ENCODE measurements around the gene NEK11.
"Not testable (repeated sequence)": the region's sequence is repeated elsewhere in the genome, so short reads cannot be mapped to it uniquely, and the experiment has no call there.

Gene NEK11

GRCh38 chr3:131370935-131371687 is 344.4 kb downstream of the NEK11 start:
- DNase-seq = no peak

DNA sequence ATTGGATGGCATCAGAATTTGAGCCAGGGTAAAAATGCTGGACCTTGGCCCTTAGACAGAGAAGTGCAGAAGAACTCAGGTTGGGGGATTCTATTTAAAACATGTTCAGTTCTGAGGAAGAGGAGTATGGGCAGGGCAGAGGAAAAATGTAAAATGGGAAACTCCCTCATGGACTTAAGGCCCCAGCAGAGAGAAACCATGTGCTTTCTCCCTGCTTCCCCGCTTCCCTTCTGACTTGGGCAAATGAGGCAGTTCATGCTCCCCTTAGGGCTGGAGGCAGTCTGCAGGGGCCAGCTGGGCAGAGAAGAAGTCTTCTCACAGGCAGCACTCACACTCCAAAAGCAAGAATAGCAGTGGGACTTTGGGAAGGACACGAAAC is 345.0 kb downstream of the NEK11 start:
- no peak for DNase-seq

DNA sequence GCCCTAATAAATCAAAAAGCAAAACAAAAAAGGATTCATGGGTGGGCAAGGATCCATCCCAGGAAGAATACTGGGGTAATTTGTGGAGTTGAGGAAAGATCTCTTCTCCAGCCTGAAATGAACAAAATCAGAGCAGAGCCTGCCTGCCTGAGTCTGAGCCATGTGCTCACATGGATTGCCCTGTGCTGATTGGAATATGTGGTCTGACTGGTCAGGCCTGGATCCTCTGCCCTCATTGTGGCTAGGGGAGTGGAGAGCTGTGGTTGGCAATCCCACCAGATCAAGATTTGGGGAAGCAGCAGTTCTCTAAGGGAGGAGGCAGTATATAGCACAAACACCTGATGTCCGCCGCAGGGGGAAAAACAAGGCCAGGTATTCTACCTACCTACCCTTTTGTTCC is 348.1 kb downstream of the NEK11 start:
- no peak for DNase-seq

DNA sequence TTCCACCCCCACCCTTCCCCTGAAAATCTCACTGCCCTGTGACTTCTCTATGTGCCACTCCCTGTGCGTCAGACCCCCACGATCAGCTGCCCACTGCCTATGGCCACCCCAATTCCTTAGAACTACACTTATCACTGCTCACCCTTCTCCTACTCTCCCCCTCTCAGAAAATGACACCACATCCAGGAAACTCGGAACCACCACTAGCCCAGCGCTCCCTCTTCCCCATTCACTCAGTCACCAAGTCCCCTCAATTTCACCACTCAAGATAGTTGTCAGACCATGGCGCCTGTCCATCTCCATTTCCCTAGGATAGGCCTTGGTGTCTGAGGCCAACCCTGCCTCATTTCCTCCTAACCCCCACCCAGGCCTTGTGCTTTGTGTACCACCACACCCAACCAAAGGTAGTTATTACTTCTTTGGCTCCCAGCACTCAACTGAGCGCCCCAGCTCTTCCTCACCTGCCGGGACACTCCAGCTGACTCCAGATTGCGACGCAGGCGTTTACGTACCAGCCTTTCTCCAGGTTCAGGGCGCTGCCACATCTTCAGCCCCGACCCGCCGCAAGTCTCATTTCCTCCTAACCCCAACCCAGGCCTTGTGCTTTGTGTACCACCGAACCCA is 354.3 kb downstream of the NEK11 start:
- not testable (repeated sequence) for DNase-seq

DNA sequence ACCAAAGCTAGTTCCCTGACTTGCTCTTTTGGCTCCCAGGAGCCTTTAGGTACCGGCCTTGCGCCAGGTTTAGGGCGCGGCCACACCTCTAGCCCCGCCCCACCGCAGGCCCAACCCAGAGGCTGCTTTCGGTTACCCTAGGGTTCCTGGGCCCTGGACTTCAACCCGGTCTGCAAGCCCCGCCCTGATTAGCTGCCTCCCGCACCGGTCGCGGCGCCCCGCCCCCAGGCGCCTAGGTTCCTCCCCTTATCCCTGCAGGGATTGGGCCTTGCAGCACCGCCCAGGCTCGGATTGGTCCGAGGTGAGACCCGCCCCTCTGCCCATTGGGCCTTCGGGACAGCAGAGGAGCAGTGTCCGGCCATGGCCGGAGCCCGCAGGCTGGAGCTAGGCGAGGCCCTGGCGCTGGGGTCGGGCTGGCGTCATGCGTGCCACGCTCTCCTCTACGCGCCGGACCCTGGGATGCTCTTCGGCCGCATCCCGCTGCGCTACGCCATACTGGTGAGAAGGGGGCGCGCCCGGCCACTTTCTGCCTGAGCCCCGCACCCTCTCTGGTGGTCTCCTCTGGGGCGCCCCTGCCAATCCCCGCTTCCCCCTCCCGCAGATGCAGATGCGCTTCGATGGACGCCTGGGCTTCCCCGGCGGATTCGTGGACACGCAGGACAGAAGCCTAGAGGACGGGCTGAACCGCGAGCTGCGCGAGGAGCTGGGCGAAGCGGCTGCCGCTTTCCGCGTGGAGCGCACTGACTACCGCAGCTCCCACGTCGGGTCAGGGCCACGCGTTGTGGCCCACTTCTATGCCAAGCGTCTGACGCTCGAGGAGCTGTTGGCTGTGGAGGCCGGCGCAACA is 355.0 kb downstream of the NEK11 start, which contains the start of gene NUDT16:
Gene NUDT16, plus strand, starts transcription at position 330 of the 847 bp plus-strand sequence. Its CDS starts 31 bp downstream, at position 361.
- DNase-seq = no peak

DNA sequence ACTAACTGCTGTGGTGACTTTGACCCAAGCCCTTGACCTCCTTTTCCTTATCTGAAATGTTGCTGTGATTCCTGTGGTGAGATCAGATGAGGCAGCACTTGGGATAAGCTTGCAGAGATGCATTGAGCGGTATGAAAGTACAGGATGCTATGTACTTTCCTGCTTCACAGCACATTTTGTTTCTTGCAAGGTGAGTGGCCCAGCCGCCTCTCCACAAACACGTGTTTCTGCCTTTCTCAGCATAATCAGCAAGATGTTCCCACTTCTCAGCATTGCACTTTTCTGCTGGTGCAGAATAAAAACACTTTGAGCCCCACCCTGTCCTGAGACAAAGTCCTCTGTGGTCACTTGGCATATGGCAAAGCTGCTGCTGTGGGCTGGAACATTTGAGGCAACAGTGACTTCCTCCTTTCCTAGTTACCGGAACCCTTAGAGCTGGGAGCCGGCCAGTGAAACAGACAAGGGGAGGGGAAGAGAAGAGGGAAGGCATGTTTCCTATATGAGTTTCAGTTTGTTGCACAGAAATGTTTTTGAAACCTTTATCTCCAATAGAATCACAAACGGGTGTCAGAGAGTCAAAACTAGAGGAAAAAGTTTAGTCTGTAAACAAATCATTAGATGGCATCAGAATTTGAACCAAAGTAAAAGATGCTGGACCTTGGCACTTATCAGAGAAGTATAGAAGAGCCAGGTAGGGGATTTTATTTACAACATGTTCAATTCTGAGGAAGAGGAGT is 359.9 kb downstream of the NEK11 start:
- no peak for DNase-seq

GRCh38 chr3:131387796-131388489 is 361.3 kb downstream of the NEK11 start:
- no peak for DNase-seq

GRCh38 chr3:131388490-131388799 is 361.8 kb downstream of the NEK11 start:
- DNase-seq = no peak

GRCh38 chr3:131390331-131390730 is 363.7 kb downstream of the NEK11 start:
- DNase-seq = no peak

DNA sequence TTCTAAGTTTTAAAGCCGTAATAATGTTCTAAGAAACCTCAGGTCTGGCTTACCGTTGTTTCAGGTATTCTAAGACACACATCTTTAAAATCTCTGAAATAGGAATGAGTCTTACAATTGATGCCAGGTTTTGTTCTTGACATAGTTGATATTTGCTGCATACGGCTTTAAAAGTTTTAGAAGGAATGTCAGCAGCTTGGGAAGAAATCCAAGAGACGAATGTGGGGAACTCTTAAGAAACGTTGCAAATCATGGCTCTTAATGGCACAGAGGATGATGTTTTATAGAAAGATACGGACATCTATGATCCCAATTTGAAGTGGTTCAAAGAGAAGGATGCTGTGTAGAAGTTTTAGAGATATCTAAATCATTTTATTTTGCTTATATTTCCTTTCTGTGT is 366.4 kb downstream of the NEK11 start:
- no peak for DNase-seq

DNA sequence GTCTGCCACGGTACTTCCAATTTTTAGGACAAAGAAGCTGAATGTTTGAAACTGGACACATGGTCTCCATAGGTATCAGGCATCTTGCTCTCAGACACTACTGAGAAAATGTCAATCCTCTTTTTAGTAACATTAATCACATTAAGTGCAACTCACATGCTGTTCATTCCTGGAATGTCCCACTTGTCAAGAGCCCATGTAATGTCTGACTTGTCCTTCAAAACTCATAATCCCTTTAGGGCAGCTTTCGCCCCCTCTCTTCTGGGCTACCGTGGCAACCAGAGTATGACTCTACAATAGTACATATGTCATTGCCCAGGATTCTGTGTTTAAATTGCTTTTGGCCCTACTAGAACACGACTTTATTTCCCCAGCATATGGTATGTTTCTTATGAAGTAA is 367.2 kb downstream of the NEK11 start:
- no peak for DNase-seq

- DNase-seq = no peak
Observed at GRCh38 chr3:131394400-131394799, 367.7 kb downstream of the NEK11 start.

- DNase-seq = no peak
Observed at GRCh38 chr3:131396170-131396569, 369.5 kb downstream of the NEK11 start.

GRCh38 chr3:131397889-131398288 is 371.2 kb downstream of the NEK11 start:
- DNase-seq = no peak

Data from NCI-H1694 treated with DMSO at 0.1 percent for 48 hours (cell line).